WI38 (cell line): ENCODE data around the gene PTGFRN.

Source experiments
- H3K4me3 ChIP-seq: 2 replicates; pipeline ENCODE4 v1.5.1; 2011; ENCODE audit warnings: low read depth, mild to moderate bottlenecking, control low read depth, low read length
- TF ChIP-seq, protein P1 (sequence below): IDR thresholded peaks from 2 replicates; pipeline ENCODE4 v1.5.1; 2012; ENCODE audit warnings: low read depth, mild to moderate bottlenecking, control low read depth, low read length

PTGFRN gene

GRCh38 chr1:117036018-117036461, 126.3 kb downstream of the PTGFRN start:
- no peak overlapping the region for H3K4me3 ChIP-seq
- TF ChIP-seq, protein P1, sequence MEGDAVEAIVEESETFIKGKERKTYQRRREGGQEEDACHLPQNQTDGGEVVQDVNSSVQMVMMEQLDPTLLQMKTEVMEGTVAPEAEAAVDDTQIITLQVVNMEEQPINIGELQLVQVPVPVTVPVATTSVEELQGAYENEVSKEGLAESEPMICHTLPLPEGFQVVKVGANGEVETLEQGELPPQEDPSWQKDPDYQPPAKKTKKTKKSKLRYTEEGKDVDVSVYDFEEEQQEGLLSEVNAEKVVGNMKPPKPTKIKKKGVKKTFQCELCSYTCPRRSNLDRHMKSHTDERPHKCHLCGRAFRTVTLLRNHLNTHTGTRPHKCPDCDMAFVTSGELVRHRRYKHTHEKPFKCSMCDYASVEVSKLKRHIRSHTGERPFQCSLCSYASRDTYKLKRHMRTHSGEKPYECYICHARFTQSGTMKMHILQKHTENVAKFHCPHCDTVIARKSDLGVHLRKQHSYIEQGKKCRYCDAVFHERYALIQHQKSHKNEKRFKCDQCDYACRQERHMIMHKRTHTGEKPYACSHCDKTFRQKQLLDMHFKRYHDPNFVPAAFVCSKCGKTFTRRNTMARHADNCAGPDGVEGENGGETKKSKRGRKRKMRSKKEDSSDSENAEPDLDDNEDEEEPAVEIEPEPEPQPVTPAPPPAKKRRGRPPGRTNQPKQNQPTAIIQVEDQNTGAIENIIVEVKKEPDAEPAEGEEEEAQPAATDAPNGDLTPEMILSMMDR = no peak

GRCh38 chr1:117037802-117038201, 128.1 kb downstream of the PTGFRN start:
- no peak overlapping the region for H3K4me3 ChIP-seq
- TF ChIP-seq, protein P1 = no peak

DNA sequence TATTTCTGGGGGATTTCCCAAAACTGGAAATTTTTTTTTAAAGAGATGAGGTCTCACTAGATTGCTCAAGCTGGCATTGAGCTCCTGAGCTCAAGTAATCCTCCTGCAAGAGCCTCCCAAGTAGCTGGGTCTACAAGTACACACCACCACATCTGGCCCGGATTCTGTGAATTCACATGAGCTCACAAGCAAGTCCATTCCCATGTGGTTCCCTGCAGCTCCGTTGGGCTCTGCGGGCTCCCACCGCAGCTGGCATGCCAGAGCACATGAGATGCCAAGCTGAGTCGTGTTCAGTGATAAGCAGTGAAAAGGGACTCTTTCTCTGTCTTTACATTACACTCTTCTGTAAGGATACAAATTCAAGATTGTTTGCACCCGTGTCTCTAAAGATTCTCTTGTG, 128.5 kb downstream of the PTGFRN start:
- TF ChIP-seq, protein P1 = no peak
- H3K4me3 ChIP-seq = no peak overlapping the region
